Measurements from ENCODE around the gene ANKRD39.

GRCh38 chr2:96869281-96869821 lies 11.5 kb upstream of the ANKRD39 start:
- peak in 1 of 5 experiments; percentile 27 for TF ChIP-seq CTCF (IDR thresholded peaks at IDR 0.05)
- TF ChIP-seq POLR2A (IDR thresholded peaks at IDR 0.05): no peak
- TF ChIP-seq EP300 (IDR thresholded peaks at IDR 0.05; ENCODE audit: low read depth): no peak

Data from transverse colon (tissue), 3 donors.